ENCODE data around the gene IL9. TPM values are rescaled to one million over a fixed set of nuclear protein-coding genes. Genes with fewer than 3 reads are reported as not detected.

The IL9 gene
- total and polyA plus RNA-seq, 11 donors: not detected

DNA sequence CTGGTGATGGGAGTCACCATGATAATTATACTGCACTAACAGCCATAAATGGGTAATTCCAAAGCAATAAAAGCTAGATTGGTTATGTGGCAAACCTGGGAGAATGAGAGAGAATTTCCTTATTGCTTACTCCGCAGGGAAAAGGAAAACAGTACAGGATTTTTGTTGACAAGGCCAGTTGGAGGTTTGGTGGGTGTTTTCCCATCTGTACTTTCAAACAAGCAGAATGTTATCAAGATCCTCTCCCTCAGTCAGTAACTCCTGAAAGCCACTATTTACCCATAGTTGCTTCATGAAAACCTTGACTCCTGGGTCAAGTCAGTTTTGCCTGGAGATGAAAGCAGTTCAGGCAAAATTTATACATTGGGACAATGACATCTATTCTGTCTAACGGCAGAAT, 26.4 kb downstream of the IL9 start:
- DNase-seq (no peak), ATAC-seq (no peak)
- Histone ChIP-seq H3K4me1 (peaks cover 0 to 7% (median 0%) of the 10 kb centered on the region in 12 donors), H3K9me3 (peaks cover 0 to 2% (median 0%) of the 10 kb centered on the region in 12 donors), H3K27ac (no peak overlapping the region), H3K36me3 (no peaks in the 10 kb centered on the region), H3K4me3 (no peak overlapping the region), H3K27me3 (peaks cover 0 to 3% (median 0%) of the 10 kb centered on the region in 9 donors)
- 80 to 94% (median 87%) methylated on average over 2 of the region's 2 CpGs for WGBS, 4 donors
- TF ChIP-seq, protein P1, sequence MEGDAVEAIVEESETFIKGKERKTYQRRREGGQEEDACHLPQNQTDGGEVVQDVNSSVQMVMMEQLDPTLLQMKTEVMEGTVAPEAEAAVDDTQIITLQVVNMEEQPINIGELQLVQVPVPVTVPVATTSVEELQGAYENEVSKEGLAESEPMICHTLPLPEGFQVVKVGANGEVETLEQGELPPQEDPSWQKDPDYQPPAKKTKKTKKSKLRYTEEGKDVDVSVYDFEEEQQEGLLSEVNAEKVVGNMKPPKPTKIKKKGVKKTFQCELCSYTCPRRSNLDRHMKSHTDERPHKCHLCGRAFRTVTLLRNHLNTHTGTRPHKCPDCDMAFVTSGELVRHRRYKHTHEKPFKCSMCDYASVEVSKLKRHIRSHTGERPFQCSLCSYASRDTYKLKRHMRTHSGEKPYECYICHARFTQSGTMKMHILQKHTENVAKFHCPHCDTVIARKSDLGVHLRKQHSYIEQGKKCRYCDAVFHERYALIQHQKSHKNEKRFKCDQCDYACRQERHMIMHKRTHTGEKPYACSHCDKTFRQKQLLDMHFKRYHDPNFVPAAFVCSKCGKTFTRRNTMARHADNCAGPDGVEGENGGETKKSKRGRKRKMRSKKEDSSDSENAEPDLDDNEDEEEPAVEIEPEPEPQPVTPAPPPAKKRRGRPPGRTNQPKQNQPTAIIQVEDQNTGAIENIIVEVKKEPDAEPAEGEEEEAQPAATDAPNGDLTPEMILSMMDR (IDR thresholded peaks at IDR 0.05): no peak
- no peak for TF ChIP-seq POLR2A (IDR thresholded peaks at IDR 0.05)
- intact Hi-C loops (cut with DNase I): no loop called here

DNA sequence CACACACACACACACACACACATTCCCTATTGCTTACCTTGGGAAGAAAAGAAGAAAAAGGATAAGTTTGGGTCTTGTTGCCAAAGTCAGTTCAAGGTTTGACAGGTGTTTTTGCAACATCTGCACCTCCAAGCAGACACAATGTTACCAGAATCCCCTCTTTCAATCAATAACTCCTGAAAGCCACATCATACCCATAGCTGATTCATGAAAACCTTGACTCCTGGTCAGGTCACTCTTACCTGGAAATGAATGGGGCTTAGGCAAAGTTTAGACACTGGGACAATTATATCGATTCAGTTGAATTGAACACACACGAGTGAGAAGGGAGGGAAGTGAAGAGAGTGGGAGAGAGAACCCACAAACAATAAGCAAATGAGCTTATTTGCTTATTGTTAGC, 27.0 kb downstream of the IL9 start:
- no peak for TF ChIP-seq POLR2A (IDR thresholded peaks at IDR 0.05)
- TF ChIP-seq, protein P1 (IDR thresholded peaks at IDR 0.05): no peak
- no peak overlapping the region for H3K27ac ChIP-seq
- H3K27me3 ChIP-seq: peaks cover 0 to 3% (median 0%) of the 10 kb centered on the region in 9 donors
- ATAC-seq (no peak), DNase-seq (no peak)
- intact Hi-C loops (cut with DNase I): no loop called here
- no peaks in the 10 kb centered on the region for H3K36me3 ChIP-seq
- H3K4me3 ChIP-seq: no peak overlapping the region
- H3K4me1 ChIP-seq: peaks cover 0 to 7% (median 0%) of the 10 kb centered on the region in 12 donors
- H3K9me3 ChIP-seq: peaks cover 0 to 3% (median 0%) of the 10 kb centered on the region in 12 donors
- 55 to 81% (median 63%) methylated on average over 2 of the region's 2 CpGs for whole genome bisulfite sequencing, 4 donors

GRCh38 chr5:135867599-135867998, 28.0 kb downstream of the IL9 start:
- H3K9me3 ChIP-seq: peaks cover 0 to 3% (median 0%) of the 10 kb centered on the region in 12 donors
- no peak for DNase-seq
- H3K36me3 ChIP-seq: no peaks in the 10 kb centered on the region
- intact Hi-C loops (cut with DNase I): no loop called here
- H3K4me3 ChIP-seq: no peak overlapping the region
- no peak overlapping the region for H3K27ac ChIP-seq
- H3K4me1 ChIP-seq: peaks cover 0 to 7% (median 0%) of the 10 kb centered on the region in 12 donors
- ATAC-seq: no peak
- no peak for TF ChIP-seq POLR2A (IDR thresholded peaks at IDR 0.05)
- TF ChIP-seq, protein P1 (IDR thresholded peaks at IDR 0.05): no peak
- H3K27me3 ChIP-seq: peaks cover 0 to 3% (median 0%) of the 10 kb centered on the region in 9 donors

DNA sequence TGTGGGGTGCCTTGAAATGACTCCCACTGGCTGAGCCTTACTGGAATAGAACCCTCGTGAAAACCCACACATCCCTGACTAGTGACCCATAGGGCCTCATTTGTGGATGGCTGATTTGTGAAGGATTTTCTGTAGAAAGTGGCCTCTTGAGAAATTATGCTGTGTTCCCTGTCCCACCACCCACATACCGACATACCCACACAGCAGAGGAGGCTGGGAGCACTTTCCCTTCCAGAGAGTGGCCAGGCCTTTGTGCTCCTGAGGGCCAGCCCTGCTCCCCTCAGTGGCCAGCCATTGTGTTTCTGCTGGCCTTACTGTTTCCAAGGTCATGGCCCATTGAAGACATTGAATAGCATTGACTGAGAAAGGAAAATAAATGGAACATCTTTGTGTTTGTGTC, 29.6 kb downstream of the IL9 start:
- 78 to 89% (median 83%) methylated on average over 2 of the region's 2 CpGs for WGBS, 4 donors
- intact Hi-C loops (cut with DNase I): no loop called here

More for the DNA sequence above, 29.6 kb downstream of the IL9 start:
- Histone ChIP-seq H3K4me1 (peaks cover 0 to 7% (median 0%) of the 10 kb centered on the region in 12 donors), H3K9me3 (peaks cover 0 to 3% (median 0%) of the 10 kb centered on the region in 12 donors), H3K36me3 (no peaks in the 10 kb centered on the region), H3K27ac (no peak overlapping the region), H3K27me3 (peaks cover 0 to 3% (median 0%) of the 10 kb centered on the region in 9 donors), H3K4me3 (no peak overlapping the region)
- DNase-seq (no peak), ATAC-seq (no peak)
- TF ChIP-seq, protein P1 (IDR thresholded peaks at IDR 0.05): no peak
- TF ChIP-seq POLR2A (IDR thresholded peaks at IDR 0.05): no peak
